ENCODE measurements around the gene SRPK2. TPM values are rescaled to one million over a fixed set of nuclear protein-coding genes. Genes with fewer than 3 reads are reported as not detected.

SRPK2 gene
- polyA plus RNA-seq, 1 of the 3 experiments (the other 2 are of a cell fraction) = 15.4 TPM

DNA sequence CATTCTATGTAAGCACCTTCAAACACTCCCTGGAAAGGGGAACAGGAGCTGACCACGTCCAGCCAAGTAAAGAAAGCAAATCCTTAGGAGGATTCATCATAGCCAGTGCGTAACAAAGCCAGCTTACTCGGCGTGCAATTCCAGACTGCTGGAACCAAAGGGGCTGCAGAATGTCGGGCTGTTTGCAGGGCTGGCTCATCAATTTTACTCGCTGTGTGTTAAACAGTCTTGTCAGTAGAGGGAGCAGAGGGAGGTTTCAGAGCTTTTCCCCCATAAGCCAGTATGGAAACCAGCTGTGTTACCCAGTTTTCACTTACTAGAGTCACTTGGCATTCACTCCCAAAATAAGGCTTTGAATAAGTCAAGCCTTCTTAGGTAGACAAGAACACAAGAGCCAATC lies 247.7 kb downstream of the SRPK2 start:
- no peaks in the 10 kb centered on the region for H3K27me3 ChIP-seq (ENCODE audit: insufficient read depth)
- CTCF ChIA-PET = interaction anchor here (0.5 to 2.8 kb wide), 34 partner anchors 10 to 705 kb away, joined by 3 to 14 read pairs (median 3); no protein-coding TSS in a partner anchor
- no peak overlapping the region for H3K4me2 ChIP-seq
- H3K36me3 ChIP-seq (replicated peaks in 1 of 2; ENCODE audit: control insufficient read depth in 1 of 2, insufficient read depth in 2 of 2, low read length in 1 of 2) = peaks cover 38 to 57% of the 10 kb centered on the region in 2 experiments
- H3K9me3 ChIP-seq = no peaks in the 10 kb centered on the region
- H3K9me2 ChIP-seq = no peaks in the 10 kb centered on the region
- TF ChIP-seq CHD2 (IDR thresholded peaks at IDR 0.05; ENCODE audit: low read length, partially characterized antibody) = no peak
- TF ChIP-seq, protein P1, sequence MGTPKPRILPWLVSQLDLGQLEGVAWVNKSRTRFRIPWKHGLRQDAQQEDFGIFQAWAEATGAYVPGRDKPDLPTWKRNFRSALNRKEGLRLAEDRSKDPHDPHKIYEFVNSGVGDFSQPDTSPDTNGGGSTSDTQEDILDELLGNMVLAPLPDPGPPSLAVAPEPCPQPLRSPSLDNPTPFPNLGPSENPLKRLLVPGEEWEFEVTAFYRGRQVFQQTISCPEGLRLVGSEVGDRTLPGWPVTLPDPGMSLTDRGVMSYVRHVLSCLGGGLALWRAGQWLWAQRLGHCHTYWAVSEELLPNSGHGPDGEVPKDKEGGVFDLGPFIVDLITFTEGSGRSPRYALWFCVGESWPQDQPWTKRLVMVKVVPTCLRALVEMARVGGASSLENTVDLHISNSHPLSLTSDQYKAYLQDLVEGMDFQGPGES (IDR thresholded peaks at IDR 0.05; ENCODE audit: low read depth, low read length) = no peak
- TF ChIP-seq SIN3A (IDR thresholded peaks at IDR 0.05; ENCODE audit: borderline replicate concordance, low read depth, low read length) = no peak
- no peak for TF ChIP-seq TCF12 (IDR thresholded peaks at IDR 0.05)
- TF ChIP-seq, protein P2, sequence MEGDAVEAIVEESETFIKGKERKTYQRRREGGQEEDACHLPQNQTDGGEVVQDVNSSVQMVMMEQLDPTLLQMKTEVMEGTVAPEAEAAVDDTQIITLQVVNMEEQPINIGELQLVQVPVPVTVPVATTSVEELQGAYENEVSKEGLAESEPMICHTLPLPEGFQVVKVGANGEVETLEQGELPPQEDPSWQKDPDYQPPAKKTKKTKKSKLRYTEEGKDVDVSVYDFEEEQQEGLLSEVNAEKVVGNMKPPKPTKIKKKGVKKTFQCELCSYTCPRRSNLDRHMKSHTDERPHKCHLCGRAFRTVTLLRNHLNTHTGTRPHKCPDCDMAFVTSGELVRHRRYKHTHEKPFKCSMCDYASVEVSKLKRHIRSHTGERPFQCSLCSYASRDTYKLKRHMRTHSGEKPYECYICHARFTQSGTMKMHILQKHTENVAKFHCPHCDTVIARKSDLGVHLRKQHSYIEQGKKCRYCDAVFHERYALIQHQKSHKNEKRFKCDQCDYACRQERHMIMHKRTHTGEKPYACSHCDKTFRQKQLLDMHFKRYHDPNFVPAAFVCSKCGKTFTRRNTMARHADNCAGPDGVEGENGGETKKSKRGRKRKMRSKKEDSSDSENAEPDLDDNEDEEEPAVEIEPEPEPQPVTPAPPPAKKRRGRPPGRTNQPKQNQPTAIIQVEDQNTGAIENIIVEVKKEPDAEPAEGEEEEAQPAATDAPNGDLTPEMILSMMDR (IDR thresholded peaks at IDR 0.05) = peak; percentile 65
- 0 out of 2 replicates have a peak, but pooled peaks have one; percentile 24 for TF ChIP-seq MXI1 (IDR thresholded peaks at IDR 0.05; ENCODE audit: low read depth, low read length)
- peak; percentile 71 for TF ChIP-seq RAD21 (IDR thresholded peaks at IDR 0.05; ENCODE audit: low read length)
- TF ChIP-seq SMC3 (IDR thresholded peaks at IDR 0.05; ENCODE audit: low read depth, low read length) = peak; percentile 86
- TF ChIP-seq TEAD4 (IDR thresholded peaks at IDR 0.05; ENCODE audit: borderline replicate concordance, insufficient read depth) = no peak
- no peak overlapping the region for H3K9ac ChIP-seq
- H4K20me1 ChIP-seq (ENCODE audit: insufficient read depth) = 0 out of 2 replicates have a peak, but pooled peaks cover 14% of the 10 kb centered on the region
- no peaks in the 10 kb centered on the region for H3K4me1 ChIP-seq (ENCODE audit: control insufficient read depth in 1 of 2, insufficient read depth in 2 of 2, low read depth in 1 of 2, low read length in 1 of 2)
- POLR2A ChIA-PET = no interaction called here
- no peak overlapping the region for H3K4me3 ChIP-seq (ENCODE audit: low read depth in 2 of 2, low read length in 1 of 2)
- peaks cover 8% of the 10 kb centered on the region for H3F3A ChIP-seq (replicated peaks; ENCODE audit: insufficient read depth)
- H3K27ac ChIP-seq (ENCODE audit: low read depth in 2 of 2, low read length in 1 of 2) = no peak overlapping the region
- no peak overlapping the region for H2AFZ ChIP-seq (ENCODE audit: low read depth)
- DNase-seq = peak; percentile 66
- H3K79me2 ChIP-seq (ENCODE audit: insufficient read depth) = peaks cover 27% of the 10 kb centered on the region; the same call in 1 of the 2 replicates
- WGBS (ENCODE audit: low lambda C conversion rate) = 81% methylated on average over 6 of the region's 6 CpGs

DNA sequence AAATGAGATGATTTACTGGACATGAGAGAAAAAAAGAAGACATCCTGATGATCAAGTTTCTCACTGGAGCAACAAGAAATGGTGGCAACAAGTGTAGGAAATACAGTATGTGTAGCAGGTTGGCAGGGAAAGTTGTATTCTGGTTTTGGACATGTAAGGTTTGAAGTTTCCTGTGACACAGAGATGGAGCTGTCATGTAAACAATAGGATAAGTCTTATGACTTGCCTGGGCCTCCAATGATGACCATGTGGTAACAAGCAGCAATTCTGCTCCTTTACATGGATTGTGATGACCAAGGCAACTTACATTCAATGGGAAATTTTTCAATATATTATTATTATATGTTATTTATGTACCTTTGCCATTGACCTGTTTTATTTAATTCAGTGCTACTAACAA lies 249.3 kb downstream of the SRPK2 start:
- Histone ChIP-seq H3K4me1 (ENCODE audit: control insufficient read depth in 1 of 2, insufficient read depth in 2 of 2, low read depth in 1 of 2, low read length in 1 of 2) (no peaks in the 10 kb centered on the region), H3K27me3 (ENCODE audit: insufficient read depth) (no peaks in the 10 kb centered on the region), H3K27ac (ENCODE audit: low read depth in 2 of 2, low read length in 1 of 2) (no peak overlapping the region), H4K20me1 (ENCODE audit: insufficient read depth) (peaks cover 30% of the 10 kb centered on the region; the same call in 1 of the 2 replicates), H3K9ac (no peak overlapping the region), H3K9me2 (no peaks in the 10 kb centered on the region), H3F3A (replicated peaks; ENCODE audit: insufficient read depth) (peaks cover 6% of the 10 kb centered on the region), H3K36me3 (replicated peaks in 1 of 2; ENCODE audit: control insufficient read depth in 1 of 2, insufficient read depth in 2 of 2, low read length in 1 of 2) (peaks cover 34 to 48% of the 10 kb centered on the region in 2 experiments), H3K4me2 (no peak overlapping the region), H3K9me3 (no peaks in the 10 kb centered on the region), H2AFZ (ENCODE audit: low read depth) (no peak overlapping the region), H3K4me3 (ENCODE audit: low read depth in 2 of 2, low read length in 1 of 2) (no peak overlapping the region), H3K79me2 (ENCODE audit: insufficient read depth) (peaks cover 44% of the 10 kb centered on the region)
- no peak for TF ChIP-seq CHD2 (IDR thresholded peaks at IDR 0.05; ENCODE audit: low read length, partially characterized antibody)
- TF ChIP-seq POLR2AphosphoS5 (IDR thresholded peaks at IDR 0.05; ENCODE audit: low read depth, low read length) = no peak
- TF ChIP-seq, protein P1 (IDR thresholded peaks at IDR 0.05; ENCODE audit: low read depth, low read length) = no peak
- no peak for TF ChIP-seq ELF1 (IDR thresholded peaks at IDR 0.05)
- POLR2A ChIA-PET = interaction anchor here (0.7 kb wide), 1 partner anchor 17 kb away, joined by 3 read pairs; no protein-coding TSS in a partner anchor
- DNase-seq = no peak
- CTCF ChIA-PET = interaction anchor here (0.5 to 2.8 kb wide), 6 partner anchors 8 to 291 kb away, joined by 3 to 14 read pairs (median 7); no protein-coding TSS in a partner anchor

Data from SK-N-SH (cell line).